DLD1 (cell line): ENCODE results near the gene TRRAP.

ENCODE experiments used
- in situ Hi-C: cut with HindIII; loops from 2 replicates; pipeline ENCODE4 v1.10.0; 2017; ENCODE audit warnings: low sequenced_read_pairs

TRRAP gene

GRCh38 chr7:98976396-98977185 is 98.3 kb downstream of the TRRAP start:
- in situ Hi-C loops, result no loop called here

GRCh38 chr7:98978672-98979071 is 100.3 kb downstream of the TRRAP start:
- in situ Hi-C loops, result no loop called here

- in situ Hi-C loops, result no loop called here
These were observed 103.4 kb downstream of the TRRAP start for GRCh38 chr7:98981701-98982100.

- in situ Hi-C loops, result no loop called here
These were observed 104.4 kb downstream of the TRRAP start for GRCh38 chr7:98982686-98983085.

GRCh38 chr7:98984126-98984525 is 105.8 kb downstream of the TRRAP start:
- in situ Hi-C loops, result no loop called here

GRCh38 chr7:98985406-98985805 is 107.1 kb downstream of the TRRAP start:
- in situ Hi-C loops, result no loop called here

GRCh38 chr7:98985945-98986344 is 107.6 kb downstream of the TRRAP start:
- in situ Hi-C loops, result no loop called here

- in situ Hi-C loops, result no loop called here
These were observed 110.3 kb downstream of the TRRAP start for GRCh38 chr7:98988641-98989040.

- in situ Hi-C loops, result no loop called here
These were observed 112.0 kb downstream of the TRRAP start for GRCh38 chr7:98990356-98990755.

GRCh38 chr7:98991141-98991540 is 112.8 kb downstream of the TRRAP start:
- in situ Hi-C loops, result no loop called here

- in situ Hi-C loops, result no loop called here
These were observed 113.7 kb downstream of the TRRAP start for GRCh38 chr7:98992076-98992475.

- in situ Hi-C loops, result no loop called here
These were observed 114.9 kb downstream of the TRRAP start for GRCh38 chr7:98993024-98993897.

- in situ Hi-C loops, result no loop called here
These were observed 116.0 kb downstream of the TRRAP start for GRCh38 chr7:98994046-98994944.

- in situ Hi-C loops, result no loop called here
These were observed 116.8 kb downstream of the TRRAP start for GRCh38 chr7:98995111-98995510.

GRCh38 chr7:98995523-98996149 is 117.3 kb downstream of the TRRAP start:
- in situ Hi-C loops, result no loop called here

GRCh38 chr7:98996150-98996552 is 117.8 kb downstream of the TRRAP start:
- in situ Hi-C loops, result no loop called here

- in situ Hi-C loops, result no loop called here
These were observed 119.5 kb downstream of the TRRAP start for GRCh38 chr7:98997846-98998245.

- in situ Hi-C loops, result no loop called here
These were observed 120.7 kb downstream of the TRRAP start for GRCh38 chr7:98998821-98999725.

- in situ Hi-C loops, result loop anchor here (25.0 kb wide), 2 partner anchors 88 to 312 kb away; no protein-coding TSS in a partner anchor
These were observed 122.0 kb downstream of the TRRAP start for GRCh38 chr7:99000196-99000903.
